ENCODE results near the gene RAB33B. TPM values are rescaled to one million over a fixed set of nuclear protein-coding genes. Genes with fewer than 3 reads are reported as not detected.

The RAB33B gene
- 14.9 and 22.6 TPM in 2 replicates for total RNA-seq

GRCh38 chr4:139454111-139455045 lies at the start of gene RAB33B:
Gene RAB33B (plus strand): TSS chr4:139454121. CDS start chr4:139454196, 75 bp downstream.

Small RNA genes within 50 kb of the gene (small RNA-seq; reads per million reads assigned to genes)
- gene RF01225, result not detected

Other genes starting within 250 kb of the RAB33B start
- gene MGARP, start 173.9 kb upstream of the RAB33B start, total RNA-seq, result 38.8 and 49.7 TPM in 2 replicates
- 46.4 and 46.8 TPM in 2 replicates for gene NAA15, start 152.6 kb upstream of the RAB33B start, total RNA-seq
- gene NDUFC1, start 151.6 kb upstream of the RAB33B start, total RNA-seq, result 38.2 and 43.9 TPM in 2 replicates
- 116 and 136 TPM in 2 replicates for gene SETD7, start 102.1 kb downstream of the RAB33B start, total RNA-seq
- 15.9 and 18.8 TPM in 2 replicates for gene MGST2, start 211.7 kb downstream of the RAB33B start, total RNA-seq

Measured in articular chondrocyte of knee joint (primary cell).